Mucosa of stomach (tissue), 1 donor: ENCODE data around the gene TMEM92.

Experiments
- H3K27me3 ChIP-seq: one replicate; pipeline ENCODE4 v1.7.0; 2013; ENCODE audit warnings: mild to moderate bottlenecking, low read length; ENCODE audit not compliant: control insufficient read depth, insufficient read depth
- H3K36me3 ChIP-seq: one replicate; pipeline ENCODE4 v1.7.0; 2013; ENCODE audit warnings: low read length; ENCODE audit not compliant: control insufficient read depth, insufficient read depth
- H3K4me1 ChIP-seq: one replicate; pipeline ENCODE4 v1.7.0; 2013; ENCODE audit warnings: mild to moderate bottlenecking, low read length; ENCODE audit not compliant: control insufficient read depth, insufficient read depth
- H3K4me3 ChIP-seq: one replicate; pipeline ENCODE4 v1.7.0; 2013; ENCODE audit warnings: low read length
- H3K9ac ChIP-seq: one replicate; pipeline ENCODE4 v1.7.0; 2013; ENCODE audit warnings: mild to moderate bottlenecking, low read length, moderate library complexity
- H3K9me3 ChIP-seq: one replicate; pipeline ENCODE4 v1.7.0; 2013; ENCODE audit warnings: mild to moderate bottlenecking, low read length, moderate library complexity; ENCODE audit not compliant: control insufficient read depth
- donor health status: Pancreatic carcinoma.

Gene TMEM92

DNA sequence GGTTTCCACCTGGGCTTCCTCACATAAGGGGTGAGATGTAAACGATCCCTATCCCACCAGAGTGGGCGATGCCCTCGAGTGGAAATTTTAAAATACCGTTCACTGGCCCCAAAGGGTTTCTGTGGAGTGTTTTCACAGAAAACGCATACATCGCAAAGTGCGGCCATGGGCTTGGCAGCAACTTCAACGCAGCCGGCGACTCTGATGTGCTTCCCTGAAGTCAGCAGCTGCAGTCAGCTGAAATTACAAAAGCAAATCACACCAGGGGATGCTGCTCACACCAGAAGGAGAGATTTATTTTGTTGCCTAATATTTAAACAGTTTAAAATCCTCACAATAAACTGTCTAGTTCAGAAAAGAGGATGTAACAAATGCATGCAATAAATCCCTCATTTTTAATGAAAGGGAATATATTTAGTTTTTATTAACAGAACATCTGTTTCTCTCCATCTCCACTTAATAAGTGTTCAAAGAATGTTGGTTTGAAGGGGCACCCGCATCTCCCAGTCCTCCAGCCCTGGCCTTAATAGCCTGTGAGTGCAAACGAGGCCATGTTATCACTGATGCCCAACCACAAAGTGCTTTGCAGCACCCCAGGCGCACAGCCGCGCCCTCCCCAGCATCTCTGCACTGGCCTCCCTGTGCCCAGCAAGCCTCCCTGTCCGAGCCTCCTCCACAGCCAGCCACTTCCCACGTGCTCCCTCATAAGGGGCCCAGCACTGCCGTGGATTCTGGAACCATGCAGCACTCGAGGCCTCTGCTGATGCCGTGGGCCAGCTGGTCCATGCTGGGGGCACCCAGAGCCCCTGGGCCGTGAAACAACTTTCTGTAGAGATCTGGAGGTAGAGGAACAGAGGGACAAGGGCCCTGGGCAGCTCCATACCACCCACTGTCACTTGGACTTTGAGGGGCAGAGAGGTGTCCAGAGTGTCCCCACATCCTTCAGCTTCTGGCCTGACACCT, 54.4 kb downstream of the TMEM92 start:
- H3K9me3 ChIP-seq = no peaks in the 10 kb centered on the region
- H3K36me3 ChIP-seq = no peaks in the 10 kb centered on the region
- H3K4me3 ChIP-seq = no peak overlapping the region
- peaks cover 3% of the 10 kb centered on the region for H3K27me3 ChIP-seq
- no peaks in the 10 kb centered on the region for H3K4me1 ChIP-seq
- H3K9ac ChIP-seq = no peak overlapping the region

DNA sequence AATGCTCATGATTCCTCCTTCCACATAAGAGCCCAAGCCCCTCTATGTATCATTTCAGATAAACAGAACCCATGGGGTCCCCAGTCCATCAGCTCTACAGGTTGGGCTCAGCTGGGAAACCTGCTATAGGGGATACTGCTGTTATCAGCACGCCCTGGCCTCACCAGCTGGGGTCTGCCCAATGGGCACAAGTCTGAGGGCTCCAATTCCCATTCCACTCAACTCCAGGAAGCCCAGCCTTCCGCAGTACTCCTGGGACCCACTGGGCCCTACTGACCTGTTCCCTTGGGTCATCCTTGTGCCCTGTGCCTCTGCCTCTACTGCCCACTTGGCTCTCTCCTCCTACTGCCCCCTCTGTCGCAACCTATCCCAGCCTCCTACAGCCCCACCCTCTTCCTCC, 55.5 kb downstream of the TMEM92 start:
- Histone ChIP-seq H3K4me1 (no peaks in the 10 kb centered on the region), H3K9ac (no peak overlapping the region), H3K4me3 (no peak overlapping the region), H3K36me3 (no peaks in the 10 kb centered on the region), H3K9me3 (no peaks in the 10 kb centered on the region), H3K27me3 (peaks cover 3% of the 10 kb centered on the region)

DNA sequence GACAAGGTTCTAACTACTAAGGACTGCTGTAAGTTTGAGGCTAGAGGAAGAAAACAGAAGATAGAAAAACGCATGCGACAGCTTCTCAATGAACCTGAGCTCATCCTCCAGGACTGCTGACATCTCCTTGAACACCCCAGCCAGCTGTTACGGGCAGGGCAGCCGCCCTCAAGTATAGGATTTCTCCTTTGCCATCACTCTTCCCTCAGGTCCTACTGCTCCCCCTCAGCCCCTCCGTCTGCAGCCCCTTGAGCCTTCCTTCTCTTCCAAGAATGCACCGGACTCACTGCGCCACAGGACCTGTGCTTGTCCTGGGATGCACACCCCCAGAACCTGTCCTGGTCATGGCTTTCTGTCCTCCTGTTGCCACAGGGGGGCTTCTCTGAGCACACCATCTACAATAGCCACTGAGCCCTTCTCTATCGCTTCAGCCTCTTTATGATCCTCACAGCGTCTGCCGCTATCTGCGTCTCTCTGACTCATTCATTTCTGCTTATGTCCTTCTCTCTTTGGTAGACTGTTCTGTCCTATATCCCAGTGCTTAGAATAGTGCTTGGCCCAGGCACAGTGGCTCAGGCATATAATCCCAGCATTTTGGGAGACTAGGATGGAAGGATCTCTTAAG, 56.0 kb downstream of the TMEM92 start:
- Histone ChIP-seq H3K27me3 (peaks cover 3% of the 10 kb centered on the region), H3K36me3 (no peaks in the 10 kb centered on the region), H3K4me1 (no peaks in the 10 kb centered on the region), H3K9me3 (no peaks in the 10 kb centered on the region), H3K4me3 (no peak overlapping the region), H3K9ac (no peak overlapping the region)
